ENCODE measurements around the gene CARNS1. TPM values are rescaled to one million over a fixed set of nuclear protein-coding genes. Genes with fewer than 3 reads are reported as not detected.

Gene CARNS1
- total and polyA plus RNA-seq, 2 experiments from 2014 or later = 1.4 to 2.1 TPM

- no peaks in the 10 kb centered on the region for H3K36me3 ChIP-seq
- H3K4me3 ChIP-seq = no peak overlapping the region
- no peaks in the 10 kb centered on the region for H3K4me1 ChIP-seq (ENCODE audit: low read depth)
- no peak overlapping the region for H3K27ac ChIP-seq
- TF ChIP-seq, protein P1, sequence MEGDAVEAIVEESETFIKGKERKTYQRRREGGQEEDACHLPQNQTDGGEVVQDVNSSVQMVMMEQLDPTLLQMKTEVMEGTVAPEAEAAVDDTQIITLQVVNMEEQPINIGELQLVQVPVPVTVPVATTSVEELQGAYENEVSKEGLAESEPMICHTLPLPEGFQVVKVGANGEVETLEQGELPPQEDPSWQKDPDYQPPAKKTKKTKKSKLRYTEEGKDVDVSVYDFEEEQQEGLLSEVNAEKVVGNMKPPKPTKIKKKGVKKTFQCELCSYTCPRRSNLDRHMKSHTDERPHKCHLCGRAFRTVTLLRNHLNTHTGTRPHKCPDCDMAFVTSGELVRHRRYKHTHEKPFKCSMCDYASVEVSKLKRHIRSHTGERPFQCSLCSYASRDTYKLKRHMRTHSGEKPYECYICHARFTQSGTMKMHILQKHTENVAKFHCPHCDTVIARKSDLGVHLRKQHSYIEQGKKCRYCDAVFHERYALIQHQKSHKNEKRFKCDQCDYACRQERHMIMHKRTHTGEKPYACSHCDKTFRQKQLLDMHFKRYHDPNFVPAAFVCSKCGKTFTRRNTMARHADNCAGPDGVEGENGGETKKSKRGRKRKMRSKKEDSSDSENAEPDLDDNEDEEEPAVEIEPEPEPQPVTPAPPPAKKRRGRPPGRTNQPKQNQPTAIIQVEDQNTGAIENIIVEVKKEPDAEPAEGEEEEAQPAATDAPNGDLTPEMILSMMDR (IDR thresholded peaks at IDR 0.05; ENCODE audit: low read depth, low read length) = no peak
- H3K27me3 ChIP-seq = peaks cover 9% of the 10 kb centered on the region
- no peak for DNase-seq (ENCODE audit: low read depth in 1 of 2, low spot score in 1 of 2)
- H3K9me3 ChIP-seq (ENCODE audit: low read depth) = no peaks in the 10 kb centered on the region
Measured at GRCh38 chr11:67412495-67413179, 2.8 kb upstream of the CARNS1 start.

DNA sequence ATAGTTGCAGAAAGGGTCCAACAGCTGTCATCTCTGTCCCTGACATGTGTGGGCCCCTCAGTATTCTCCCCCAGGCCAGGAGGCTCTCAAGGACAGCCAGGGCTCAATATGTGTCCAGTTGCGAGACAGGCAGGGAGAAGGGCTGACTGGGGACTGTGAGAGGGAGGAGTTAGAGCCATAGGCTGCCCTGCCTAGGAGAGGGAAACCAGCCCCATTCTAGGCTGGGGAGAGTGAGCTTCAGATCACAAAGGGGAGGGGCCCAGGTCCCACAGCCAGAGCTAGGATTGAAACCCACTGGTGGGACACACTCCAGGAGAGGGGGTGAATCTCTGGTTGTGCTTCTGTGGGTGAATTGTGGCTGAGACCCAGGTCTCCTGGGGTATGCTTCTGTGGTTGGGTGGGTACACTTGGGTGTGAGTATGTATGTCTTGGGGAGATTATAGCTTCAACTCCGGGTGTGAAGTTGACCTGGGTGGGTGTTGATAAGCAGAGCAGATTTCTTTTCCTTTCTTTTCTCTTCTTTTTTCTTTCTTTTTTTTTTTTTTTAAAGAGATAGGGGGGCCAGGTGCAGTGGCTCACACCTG, 2.1 kb upstream of the CARNS1 start:
- no peaks in the 10 kb centered on the region for H3K36me3 ChIP-seq
- TF ChIP-seq, protein P1 (IDR thresholded peaks at IDR 0.05; ENCODE audit: low read depth, low read length) = no peak
- H3K27ac ChIP-seq = no peak overlapping the region
- no peak for DNase-seq (ENCODE audit: low read depth in 1 of 2, low spot score in 1 of 2)
- no peaks in the 10 kb centered on the region for H3K9me3 ChIP-seq (ENCODE audit: low read depth)
- no peaks in the 10 kb centered on the region for H3K4me1 ChIP-seq (ENCODE audit: low read depth)
- H3K4me3 ChIP-seq = no peak overlapping the region
- H3K27me3 ChIP-seq = peaks cover 9% of the 10 kb centered on the region

DNA sequence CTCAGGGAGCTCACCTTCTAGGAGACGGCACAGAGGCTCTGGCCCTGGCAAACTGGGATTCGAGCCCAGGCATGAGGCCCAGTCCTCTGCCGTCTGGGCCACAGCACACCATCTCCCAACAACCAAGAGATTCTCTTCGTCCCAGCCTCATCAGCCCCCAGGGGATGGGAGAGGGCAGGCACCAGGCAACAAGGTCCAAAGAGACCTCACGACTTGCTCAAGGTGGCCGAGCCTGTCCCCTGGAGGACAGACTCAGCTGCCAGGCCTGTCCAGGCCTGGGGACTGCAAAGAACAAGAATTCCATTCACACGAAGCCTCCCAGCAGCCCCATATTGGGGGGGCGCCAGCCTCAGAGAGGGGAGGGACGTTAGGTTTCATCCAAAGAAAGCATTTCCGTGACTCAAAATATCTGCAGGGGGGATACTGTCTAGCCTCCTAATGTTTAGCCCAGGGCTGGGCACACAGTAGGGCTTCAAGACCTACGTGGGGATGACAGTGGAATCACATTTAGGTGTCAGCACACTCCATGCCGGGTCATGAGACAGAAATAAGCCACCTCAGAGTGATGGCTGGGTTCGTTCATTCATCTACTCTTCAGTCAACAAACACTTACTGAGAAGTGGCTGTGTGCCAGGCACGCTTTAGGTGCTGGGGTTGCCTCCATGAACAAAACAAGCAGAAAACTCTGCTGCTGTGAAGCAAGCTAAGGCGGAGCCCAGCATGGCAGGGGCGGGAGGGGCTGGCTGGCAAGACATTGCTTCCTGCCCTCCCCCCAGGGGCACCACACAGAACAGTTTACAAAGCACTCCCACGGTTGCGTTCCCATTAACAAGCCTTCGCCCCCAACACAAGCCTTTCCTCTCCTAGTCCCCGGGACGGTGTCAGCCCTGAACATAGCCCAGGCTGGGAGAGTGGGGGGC, 1.2 kb downstream of the CARNS1 start:
- no peak overlapping the region for H3K27ac ChIP-seq
- no peak overlapping the region for H3K4me3 ChIP-seq
- H3K9me3 ChIP-seq (ENCODE audit: low read depth) = no peaks in the 10 kb centered on the region
- peaks cover 7% of the 10 kb centered on the region for H3K4me1 ChIP-seq (ENCODE audit: low read depth)
- peaks cover 9% of the 10 kb centered on the region for H3K27me3 ChIP-seq
- TF ChIP-seq, protein P1 (IDR thresholded peaks at IDR 0.05; ENCODE audit: low read depth, low read length) = no peak
- peak in 1 of 2 donors; percentile 35 for DNase-seq (ENCODE audit: low read depth in 1 of 2, low spot score in 1 of 2)
- no peaks in the 10 kb centered on the region for H3K36me3 ChIP-seq

- H3K4me1 ChIP-seq (ENCODE audit: low read depth) = peaks cover 7% of the 10 kb centered on the region
- H3K27me3 ChIP-seq = peaks cover 9% of the 10 kb centered on the region
- no peak overlapping the region for H3K4me3 ChIP-seq
- no peaks in the 10 kb centered on the region for H3K36me3 ChIP-seq
- H3K27ac ChIP-seq = no peak overlapping the region
- H3K9me3 ChIP-seq (ENCODE audit: low read depth) = no peaks in the 10 kb centered on the region
- DNase-seq (ENCODE audit: low read depth in 1 of 2, low spot score in 1 of 2) = no peak
- TF ChIP-seq, protein P1 (IDR thresholded peaks at IDR 0.05; ENCODE audit: low read depth, low read length) = no peak
Measured at GRCh38 chr11:67417425-67417824, 1.9 kb downstream of the CARNS1 start.

- H3K36me3 ChIP-seq = no peaks in the 10 kb centered on the region
- TF ChIP-seq, protein P1 (IDR thresholded peaks at IDR 0.05; ENCODE audit: low read depth, low read length) = no peak
- H3K27me3 ChIP-seq = peaks cover 9% of the 10 kb centered on the region
- H3K4me3 ChIP-seq = no peak overlapping the region
- H3K4me1 ChIP-seq (ENCODE audit: low read depth) = peaks cover 7% of the 10 kb centered on the region
- H3K9me3 ChIP-seq (ENCODE audit: low read depth) = no peaks in the 10 kb centered on the region
- no peak for DNase-seq (ENCODE audit: low read depth in 1 of 2, low spot score in 1 of 2)
- no peak overlapping the region for H3K27ac ChIP-seq
Measured at GRCh38 chr11:67418476-67419281, 3.2 kb downstream of the CARNS1 start.
